Effector memory CD4-positive, alpha-beta T cell (primary cell): ENCODE results near the gene IL1RAPL2.
"Not testable (repeated sequence)": the region's sequence is repeated elsewhere in the genome, so short reads cannot be mapped to it uniquely, and the experiment has no call there.

Experiments
- DNase-seq, 3 donors: peaks; one replicate each; pipeline ENCODE4 v3.0.0-alpha.2; 2020
- H3K27ac ChIP-seq: 2 replicates; pipeline ENCODE4 v1.7.0; 2013; ENCODE audit warnings: mild to moderate bottlenecking, low read length, moderate library complexity; ENCODE audit not compliant: insufficient read depth, poor library complexity, severe bottlenecking
- H3K27me3 ChIP-seq: replicated peaks from 2 replicates; pipeline ENCODE4 v1.7.0; 2013; ENCODE audit warnings: mild to moderate bottlenecking, low read length; ENCODE audit not compliant: insufficient read depth, control insufficient read depth, poor library complexity, severe bottlenecking
- H3K36me3 ChIP-seq: 2 replicates; pipeline ENCODE4 v1.7.0; 2013; ENCODE audit warnings: mild to moderate bottlenecking, low read length, moderate library complexity; ENCODE audit not compliant: control insufficient read depth, insufficient read depth
- H3K4me1 ChIP-seq: 2 replicates; pipeline ENCODE4 v1.7.0; 2013; ENCODE audit warnings: low read length, mild to moderate bottlenecking; ENCODE audit not compliant: control insufficient read depth, insufficient read depth, poor library complexity, severe bottlenecking
- H3K4me3 ChIP-seq: 2 replicates; pipeline ENCODE4 v1.7.0; 2013; ENCODE audit warnings: low read length, low read depth, mild to moderate bottlenecking; ENCODE audit not compliant: insufficient read depth, poor library complexity, severe bottlenecking
- H3K9me3 ChIP-seq: 2 replicates; pipeline ENCODE4 v1.7.0; 2013; ENCODE audit warnings: mild to moderate bottlenecking, low read length, moderate library complexity; ENCODE audit not compliant: control insufficient read depth

The IL1RAPL2 gene

DNA sequence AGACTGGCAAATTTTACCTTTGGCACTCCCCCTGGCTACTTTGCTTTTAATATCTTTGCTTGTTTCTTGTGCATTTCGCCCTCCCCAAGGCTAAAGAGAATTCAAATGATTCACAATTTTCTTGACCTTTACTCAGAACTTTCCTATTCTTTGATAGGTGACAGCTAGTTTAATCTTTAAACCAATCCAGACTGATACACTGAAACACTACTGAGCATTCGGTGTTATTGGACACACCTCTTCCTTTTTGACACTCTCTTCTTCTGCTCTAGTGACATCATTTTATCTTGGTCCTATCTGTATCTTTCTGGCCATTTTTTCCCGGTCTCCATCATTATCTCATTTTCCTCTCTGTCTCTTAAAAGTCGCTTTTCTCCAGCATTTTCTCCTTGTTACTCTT is 103.1 kb downstream of the IL1RAPL2 start:
- Histone ChIP-seq H3K4me1 (no peaks in the 10 kb centered on the region), H3K27ac (no peak overlapping the region), H3K4me3 (no peak overlapping the region), H3K36me3 (no peaks in the 10 kb centered on the region), H3K27me3 (no peaks in the 10 kb centered on the region), H3K9me3 (no peaks in the 10 kb centered on the region)
- no peak for DNase-seq

DNA sequence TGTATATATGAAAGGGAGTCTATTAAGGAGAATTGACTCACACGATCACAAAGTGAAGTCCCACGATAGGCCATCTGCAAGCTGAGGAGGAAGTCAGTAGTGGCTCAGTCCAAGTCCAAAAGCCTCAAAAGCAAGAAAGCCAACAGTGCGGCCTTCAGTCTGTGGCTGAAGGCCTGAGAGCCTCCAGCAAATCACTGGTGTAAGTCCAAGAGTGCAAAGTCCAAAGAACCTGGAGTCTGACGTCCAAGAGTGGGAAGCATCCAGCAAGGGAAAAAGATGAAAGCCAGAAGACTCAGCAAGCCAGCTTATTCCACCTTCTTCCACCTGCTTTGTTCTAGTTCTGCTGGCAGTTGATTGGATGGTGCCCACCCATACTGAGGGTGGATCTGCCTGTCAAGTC is 104.1 kb downstream of the IL1RAPL2 start:
- no peak for DNase-seq
- H3K4me1 ChIP-seq = no peaks in the 10 kb centered on the region
- H3K36me3 ChIP-seq = no peaks in the 10 kb centered on the region
- no peaks in the 10 kb centered on the region for H3K9me3 ChIP-seq
- H3K27ac ChIP-seq = no peak overlapping the region
- no peaks in the 10 kb centered on the region for H3K27me3 ChIP-seq
- H3K4me3 ChIP-seq = no peak overlapping the region

DNA sequence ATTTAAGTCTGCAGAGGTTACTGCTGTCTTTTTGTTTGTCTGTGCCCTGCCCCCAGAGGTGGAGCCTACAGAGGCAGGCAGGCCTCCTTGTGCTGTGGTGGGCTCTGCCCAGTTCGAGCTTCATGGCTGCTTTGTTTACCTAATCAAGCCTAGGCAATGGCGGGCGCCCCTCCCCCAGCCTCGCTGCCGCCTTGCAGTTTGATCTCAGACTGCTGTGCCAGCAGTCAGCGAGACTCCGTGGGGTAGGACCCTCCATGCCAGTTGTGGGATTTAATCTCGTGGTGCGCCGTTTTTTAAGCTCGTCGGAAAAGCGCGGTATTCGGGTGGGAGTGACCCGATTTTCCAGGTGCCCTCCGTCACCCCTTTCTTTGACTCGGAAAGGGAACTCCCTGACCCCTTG is 111.5 kb downstream of the IL1RAPL2 start:
- not testable (repeated sequence) for DNase-seq, H3K4me1 ChIP-seq, H3K27ac ChIP-seq, H3K4me3 ChIP-seq, H3K36me3 ChIP-seq, H3K9me3 ChIP-seq, H3K27me3 ChIP-seq

DNA sequence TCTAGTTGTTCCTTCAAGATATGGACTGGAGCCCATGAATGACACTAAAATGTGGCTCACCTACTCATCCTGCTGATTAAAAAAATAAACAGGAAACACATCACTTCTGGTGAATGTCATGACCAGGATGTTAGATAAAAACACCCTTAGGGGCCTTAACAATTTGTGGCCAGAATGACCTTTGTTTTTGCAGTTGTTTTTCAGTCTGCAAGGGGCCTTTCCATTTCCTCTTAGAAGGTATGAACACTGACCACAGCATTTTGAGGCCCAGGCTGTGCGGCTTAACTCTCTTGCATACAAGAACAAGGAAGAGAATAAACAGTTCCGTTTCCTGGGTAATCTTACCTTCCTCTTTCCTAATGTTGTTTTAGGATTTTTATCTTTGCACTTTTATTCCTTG is 113.2 kb downstream of the IL1RAPL2 start:
- H3K4me3 ChIP-seq = no peak overlapping the region
- no peaks in the 10 kb centered on the region for H3K36me3 ChIP-seq
- no peaks in the 10 kb centered on the region for H3K4me1 ChIP-seq
- no peak overlapping the region for H3K27ac ChIP-seq
- no peaks in the 10 kb centered on the region for H3K9me3 ChIP-seq
- no peak for DNase-seq
- H3K27me3 ChIP-seq = no peaks in the 10 kb centered on the region

DNA sequence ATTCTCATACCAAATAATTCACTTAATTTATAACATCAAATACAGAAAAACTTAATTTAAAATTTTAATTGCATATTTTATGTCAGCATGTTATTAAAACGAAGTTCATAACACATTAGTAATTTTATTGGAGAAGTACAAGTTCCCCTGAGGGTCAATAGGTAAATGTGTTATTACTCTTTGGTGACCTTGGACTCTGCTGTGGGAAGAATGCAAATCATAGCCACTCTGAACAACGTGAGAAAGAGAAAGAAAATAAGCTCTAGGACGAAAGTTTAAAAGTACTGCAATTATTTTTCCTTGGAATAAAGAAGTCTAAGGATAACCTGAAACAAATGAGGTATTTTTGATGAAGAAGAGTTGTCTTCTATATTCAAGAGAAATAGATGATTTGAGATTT is 115.2 kb downstream of the IL1RAPL2 start:
- no peaks in the 10 kb centered on the region for H3K9me3 ChIP-seq
- H3K27me3 ChIP-seq = no peaks in the 10 kb centered on the region
- DNase-seq = no peak
- no peak overlapping the region for H3K4me3 ChIP-seq
- no peaks in the 10 kb centered on the region for H3K36me3 ChIP-seq
- H3K4me1 ChIP-seq = no peaks in the 10 kb centered on the region
- no peak overlapping the region for H3K27ac ChIP-seq

DNA sequence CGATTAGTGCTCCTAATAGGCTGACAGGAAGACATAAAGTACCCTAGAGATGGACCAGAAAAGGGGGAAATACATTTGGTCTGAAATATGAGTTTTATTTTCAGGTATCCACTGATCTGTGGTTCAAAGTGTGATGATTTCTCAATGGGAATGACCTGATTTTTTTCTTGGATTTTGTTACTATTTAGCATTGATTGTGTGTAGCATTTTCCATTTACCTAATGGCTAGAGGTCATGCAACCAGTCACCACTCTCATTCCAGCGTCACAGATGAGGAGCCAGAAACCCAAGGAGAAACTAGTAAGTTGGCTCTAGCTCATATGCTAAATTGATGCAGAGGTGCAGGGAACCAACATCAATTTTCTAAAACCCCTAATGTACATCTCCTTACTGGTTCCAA is 118.1 kb downstream of the IL1RAPL2 start:
- no peaks in the 10 kb centered on the region for H3K27me3 ChIP-seq
- no peak overlapping the region for H3K27ac ChIP-seq
- no peak overlapping the region for H3K4me3 ChIP-seq
- no peaks in the 10 kb centered on the region for H3K4me1 ChIP-seq
- DNase-seq = no peak
- no peaks in the 10 kb centered on the region for H3K9me3 ChIP-seq
- no peaks in the 10 kb centered on the region for H3K36me3 ChIP-seq

DNA sequence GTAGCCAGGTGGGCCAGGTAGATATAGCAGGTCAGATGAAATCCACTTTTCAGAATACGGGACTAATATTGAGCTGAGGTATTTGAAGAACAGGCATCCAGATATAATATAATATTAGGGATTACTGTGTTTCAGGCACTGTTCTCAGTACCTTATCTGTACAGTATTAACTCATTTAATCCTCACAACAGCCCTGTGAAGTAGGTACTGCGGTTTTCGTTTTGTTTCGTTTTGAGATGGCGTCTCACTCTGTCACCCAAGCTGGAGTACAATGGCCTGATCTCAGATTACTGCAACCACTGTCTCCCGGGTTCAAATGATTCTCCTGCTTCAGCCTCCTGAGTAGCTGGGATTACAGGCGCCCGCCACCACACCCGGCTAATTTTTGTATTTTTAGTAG is 129.6 kb downstream of the IL1RAPL2 start:
- H3K4me1 ChIP-seq = no peaks in the 10 kb centered on the region
- no peak overlapping the region for H3K4me3 ChIP-seq
- H3K27ac ChIP-seq = no peak overlapping the region
- no peaks in the 10 kb centered on the region for H3K36me3 ChIP-seq
- H3K27me3 ChIP-seq = no peaks in the 10 kb centered on the region
- H3K9me3 ChIP-seq = no peaks in the 10 kb centered on the region
- no peak for DNase-seq

DNA sequence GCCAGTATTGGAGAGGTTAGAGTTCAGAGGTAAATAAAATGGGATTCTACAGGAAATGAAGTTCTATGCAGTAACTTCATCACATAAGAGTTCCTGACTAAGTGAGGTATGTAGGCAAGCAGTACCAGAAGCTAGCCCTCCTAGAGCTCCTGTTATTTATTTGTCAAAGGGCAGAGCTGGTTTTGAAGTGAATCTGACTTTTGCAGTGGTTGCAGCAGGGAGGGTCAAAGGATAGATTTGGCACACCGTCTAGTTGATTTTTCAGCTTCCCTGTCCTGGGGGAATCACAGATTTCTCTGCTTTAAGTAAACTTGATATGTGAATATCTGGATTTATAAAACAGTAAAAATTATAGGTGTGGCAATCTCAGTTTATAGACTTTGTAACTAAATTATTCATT is 130.7 kb downstream of the IL1RAPL2 start:
- Histone ChIP-seq H3K27ac (no peak overlapping the region), H3K27me3 (no peaks in the 10 kb centered on the region), H3K9me3 (no peaks in the 10 kb centered on the region), H3K36me3 (no peaks in the 10 kb centered on the region), H3K4me3 (no peak overlapping the region), H3K4me1 (no peaks in the 10 kb centered on the region)
- DNase-seq = no peak

DNA sequence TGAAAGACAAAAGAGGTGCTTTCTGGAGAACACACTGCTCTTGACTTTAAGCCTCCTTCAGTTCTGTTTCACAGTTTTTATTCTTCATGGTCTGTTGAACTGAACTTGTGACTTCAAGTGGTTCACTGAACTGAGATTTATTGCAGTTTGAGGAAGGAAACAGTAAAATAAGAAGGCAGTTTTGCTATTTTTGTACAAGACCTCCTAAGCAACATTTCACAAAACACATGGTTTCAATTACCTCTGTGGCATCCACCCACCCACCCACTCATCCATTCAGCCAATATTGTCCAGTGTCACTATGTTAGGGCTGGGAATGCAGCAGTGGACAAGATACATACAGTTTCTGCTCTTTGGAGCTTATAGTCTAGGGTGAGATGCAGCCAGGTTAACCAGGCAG is 131.3 kb downstream of the IL1RAPL2 start:
- no peak for DNase-seq
- H3K27me3 ChIP-seq = no peaks in the 10 kb centered on the region
- H3K9me3 ChIP-seq = no peaks in the 10 kb centered on the region
- H3K27ac ChIP-seq = no peak overlapping the region
- no peaks in the 10 kb centered on the region for H3K36me3 ChIP-seq
- no peak overlapping the region for H3K4me3 ChIP-seq
- H3K4me1 ChIP-seq = no peaks in the 10 kb centered on the region

DNA sequence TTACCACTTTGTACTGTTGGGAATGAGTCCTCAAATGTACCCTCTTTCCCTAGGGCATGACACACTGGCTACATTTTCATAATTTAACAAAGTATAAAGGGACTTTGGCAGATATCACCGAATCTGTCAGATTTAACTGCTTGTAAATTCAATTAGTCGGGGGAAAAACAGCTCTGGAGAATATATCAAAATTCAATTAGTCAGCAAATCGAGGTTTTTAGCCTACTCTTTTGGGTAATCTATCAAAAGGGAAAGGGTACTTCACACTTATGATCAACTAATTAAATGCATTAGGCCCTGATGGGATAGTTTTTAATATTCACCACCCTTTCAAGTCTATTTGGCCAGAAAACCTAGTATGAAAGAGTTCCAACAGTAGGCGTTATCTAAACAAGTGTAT is 141.0 kb downstream of the IL1RAPL2 start:
- Histone ChIP-seq H3K36me3 (no peaks in the 10 kb centered on the region), H3K9me3 (no peaks in the 10 kb centered on the region), H3K4me3 (no peak overlapping the region), H3K27ac (no peak overlapping the region), H3K27me3 (no peaks in the 10 kb centered on the region), H3K4me1 (no peaks in the 10 kb centered on the region)
- DNase-seq = no peak

DNA sequence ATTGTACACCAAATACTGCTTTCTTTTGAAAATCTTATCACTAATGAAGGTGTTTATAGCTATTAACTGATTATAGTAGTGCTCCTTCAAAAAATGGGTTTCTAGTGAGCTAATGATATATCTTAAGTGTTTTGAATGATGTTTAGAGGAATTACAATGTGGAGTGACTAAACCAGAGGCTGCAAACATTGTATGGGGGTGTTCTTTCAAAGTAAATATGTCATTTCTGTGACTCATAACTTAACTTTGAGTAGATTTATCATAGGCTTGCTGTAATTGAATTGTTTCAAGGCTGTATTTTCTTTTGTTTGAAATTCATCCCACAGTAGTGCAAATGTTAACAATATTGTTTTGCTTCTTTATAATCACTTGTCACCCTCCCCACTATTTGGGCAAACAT is 141.6 kb downstream of the IL1RAPL2 start:
- Histone ChIP-seq H3K36me3 (no peaks in the 10 kb centered on the region), H3K9me3 (no peaks in the 10 kb centered on the region), H3K4me1 (no peaks in the 10 kb centered on the region), H3K27me3 (no peaks in the 10 kb centered on the region), H3K4me3 (no peak overlapping the region), H3K27ac (no peak overlapping the region)
- DNase-seq = no peak
